HG03565 (cell line): Measurements from ENCODE around the gene RASGRF2.
"Not testable (repeated sequence)": the region's sequence is repeated elsewhere in the genome, so short reads cannot be mapped to it uniquely, and the experiment has no call there.

Experiments
- ATAC-seq: cut with Tn5 transposase; IDR thresholded peaks from one replicate; pipeline ENCODE4 v1.9.1; 2021; ENCODE audit warnings: mild to moderate bottlenecking, moderate library complexity; ENCODE audit not compliant: unreplicated experiment

Gene RASGRF2

DNA sequence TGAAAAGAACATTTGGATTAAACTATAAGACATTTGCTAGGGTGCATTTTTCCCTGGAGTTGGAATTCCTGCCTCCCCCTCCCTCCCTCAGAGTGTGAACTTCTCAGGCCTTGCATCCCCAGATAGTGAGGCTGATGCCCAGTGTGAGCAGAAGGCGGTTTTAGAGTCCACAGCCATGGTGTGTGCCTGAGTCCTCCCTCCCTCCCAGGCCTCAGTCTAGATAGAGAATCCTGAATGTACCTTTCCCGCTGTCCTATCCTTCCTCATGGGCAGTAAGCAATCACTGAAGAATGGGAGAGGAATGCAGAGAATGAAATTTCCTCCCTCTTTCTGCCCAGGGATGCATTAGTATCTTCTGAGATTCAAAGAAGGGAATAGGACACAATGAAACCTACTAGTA lies 108.5 kb downstream of the RASGRF2 start:
- no peak for ATAC-seq

DNA sequence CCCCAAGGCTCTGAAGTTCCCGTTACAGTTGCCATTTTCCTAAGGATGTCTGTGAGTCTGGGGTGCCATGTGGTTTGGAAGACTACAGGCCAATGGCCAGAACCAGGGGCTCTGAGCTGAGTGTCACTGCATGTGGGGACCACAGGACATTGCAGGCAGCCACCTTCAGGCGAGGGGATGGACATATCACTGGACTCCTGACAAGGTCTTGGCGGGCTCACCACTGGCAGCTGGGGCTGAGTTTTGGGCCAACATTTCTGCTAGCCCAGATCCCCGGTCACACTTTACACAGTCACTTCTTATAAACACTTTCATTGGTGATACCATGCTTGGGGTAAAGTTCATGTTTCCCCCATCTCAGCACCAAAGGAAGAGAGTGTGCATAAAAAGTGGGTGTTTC lies 109.8 kb downstream of the RASGRF2 start:
- ATAC-seq = no peak

DNA sequence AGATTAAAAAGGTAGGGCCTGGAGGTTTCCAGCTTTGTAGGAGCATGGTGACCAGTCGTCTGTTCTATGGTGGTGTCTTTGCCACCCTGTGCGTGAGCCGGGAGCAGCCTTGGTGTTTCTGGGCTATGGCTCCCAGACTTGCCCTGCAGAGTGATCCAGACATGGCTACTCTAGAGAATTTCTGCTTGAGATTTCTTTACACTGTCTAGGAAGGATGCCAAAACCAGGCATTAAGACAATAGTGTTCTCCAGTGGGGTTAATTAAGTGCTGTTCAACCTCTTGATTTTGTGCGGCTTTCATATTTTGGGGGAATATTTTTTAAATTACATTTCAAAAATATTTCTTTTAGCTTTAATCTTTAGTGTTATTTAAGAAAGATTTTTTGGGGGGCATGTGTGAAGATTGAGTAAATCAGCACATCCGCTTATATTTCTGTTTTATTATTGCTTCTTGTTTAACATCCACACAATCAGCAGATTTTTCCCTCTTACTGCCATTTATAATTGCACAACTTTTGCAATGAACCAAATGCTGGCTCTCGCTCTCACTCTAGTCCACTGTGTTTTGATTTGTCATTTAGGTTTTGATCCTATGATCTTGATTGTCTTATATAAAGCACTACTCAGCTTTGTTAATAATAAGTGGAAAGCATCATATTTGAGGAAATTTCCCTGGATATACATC lies 110.5 kb downstream of the RASGRF2 start:
- ATAC-seq = no peak

DNA sequence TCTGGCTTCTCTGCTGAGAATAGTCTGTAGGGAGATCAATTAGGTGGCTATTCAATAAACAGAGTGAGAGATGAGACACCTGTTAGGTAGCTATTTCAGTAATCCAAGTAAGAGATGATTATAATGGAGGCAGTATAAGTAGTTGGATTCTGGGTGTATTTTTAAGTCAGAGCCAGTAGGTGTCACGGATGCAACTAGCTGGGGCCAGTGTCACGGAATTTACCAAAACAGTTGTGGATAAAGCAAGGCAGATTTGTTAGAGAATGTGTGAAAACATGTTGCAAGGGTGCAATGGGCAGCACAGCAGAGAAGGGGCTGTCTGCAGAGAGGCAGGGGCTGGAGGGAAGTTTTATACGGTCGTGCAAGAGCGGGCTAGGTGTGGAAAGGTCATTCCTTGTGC lies 114.9 kb downstream of the RASGRF2 start:
- ATAC-seq = no peak

DNA sequence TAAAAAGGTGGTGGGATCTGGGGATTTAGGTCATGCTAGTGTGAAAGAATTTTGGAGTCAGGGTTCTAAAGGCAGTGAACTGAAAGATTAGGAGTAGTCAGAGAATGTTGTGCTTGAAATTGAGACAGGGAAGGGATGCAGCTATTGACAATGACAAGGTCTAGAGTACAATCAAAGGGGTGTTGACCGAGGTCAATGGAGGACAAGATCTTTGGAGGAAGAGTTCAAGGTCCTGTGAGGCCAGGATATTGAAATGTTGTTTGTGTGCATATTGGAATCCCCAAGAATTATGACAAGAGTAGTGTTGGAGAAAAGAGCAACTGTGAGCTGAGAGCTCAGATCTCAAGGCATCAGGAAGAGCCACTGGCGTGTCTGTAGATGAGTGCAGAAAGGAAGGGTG lies 116.9 kb downstream of the RASGRF2 start:
- ATAC-seq = no peak

DNA sequence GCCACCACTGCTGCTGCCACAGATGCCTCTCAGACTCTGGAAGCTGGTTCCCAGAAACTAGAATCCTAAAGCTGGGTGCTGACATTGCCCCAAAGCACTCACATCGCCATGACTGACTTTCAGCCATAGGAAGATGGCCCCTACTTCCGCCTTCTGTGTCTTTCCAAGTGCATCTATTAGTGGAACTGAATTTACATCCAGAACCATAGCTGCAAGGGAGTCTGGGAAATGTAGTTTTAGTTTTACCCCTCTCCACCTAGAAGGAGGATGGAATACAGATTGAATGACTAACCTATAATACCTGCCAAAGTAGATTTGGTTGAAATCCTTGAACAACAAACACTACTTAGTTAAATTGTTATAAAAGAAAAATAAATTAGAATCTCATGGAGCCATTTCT lies 118.8 kb downstream of the RASGRF2 start:
- no peak for ATAC-seq

DNA sequence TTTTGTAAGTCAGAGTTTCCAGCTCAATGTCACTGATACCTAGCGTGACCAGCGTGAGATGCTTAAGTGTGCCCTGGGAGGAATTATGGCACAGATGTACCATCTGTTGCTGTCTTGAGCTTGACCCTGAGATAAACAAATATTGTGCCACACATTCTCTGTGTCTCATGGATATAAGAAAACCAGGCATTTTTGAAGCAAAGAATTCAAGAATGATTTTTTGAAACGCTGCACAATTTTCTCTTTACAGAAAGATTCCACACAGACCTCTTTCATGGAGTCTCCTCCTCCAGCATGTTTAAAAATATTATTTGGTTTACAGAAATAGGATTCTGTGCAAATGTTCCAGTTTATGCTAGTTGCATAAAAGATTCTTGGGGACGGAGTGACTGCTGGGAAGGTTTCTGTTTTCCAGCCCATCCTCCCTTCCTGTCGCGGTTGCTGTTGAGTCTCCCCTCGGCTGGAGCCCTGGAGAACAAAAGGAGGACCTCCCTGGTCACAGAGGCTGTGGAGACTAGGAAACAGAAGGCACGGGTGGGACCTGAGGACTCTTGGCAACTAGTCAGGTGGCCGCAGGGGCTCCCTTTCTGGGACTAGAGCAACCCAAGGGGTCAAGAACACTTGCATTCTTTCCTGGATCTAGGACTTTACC lies 120.8 kb downstream of the RASGRF2 start:
- no peak for ATAC-seq

DNA sequence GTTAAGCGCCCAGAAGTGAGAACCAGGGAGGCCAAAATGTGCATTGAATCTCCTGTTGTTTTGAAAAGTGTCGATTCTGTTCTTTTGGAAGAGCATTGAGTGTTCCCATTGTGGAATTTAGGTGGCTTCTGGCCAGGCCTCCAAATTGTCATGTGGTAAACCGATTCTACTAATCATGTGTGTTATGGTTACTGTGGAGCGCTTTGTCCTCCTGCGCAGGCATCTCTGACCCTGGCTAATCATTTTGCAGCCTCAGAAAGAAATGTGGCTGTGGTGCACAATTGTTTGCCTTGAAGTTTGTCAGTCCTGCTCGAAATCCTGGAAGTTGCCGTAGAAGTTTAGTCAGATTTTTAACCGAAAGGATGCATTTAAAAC lies 121.3 kb downstream of the RASGRF2 start:
- no peak for ATAC-seq

DNA sequence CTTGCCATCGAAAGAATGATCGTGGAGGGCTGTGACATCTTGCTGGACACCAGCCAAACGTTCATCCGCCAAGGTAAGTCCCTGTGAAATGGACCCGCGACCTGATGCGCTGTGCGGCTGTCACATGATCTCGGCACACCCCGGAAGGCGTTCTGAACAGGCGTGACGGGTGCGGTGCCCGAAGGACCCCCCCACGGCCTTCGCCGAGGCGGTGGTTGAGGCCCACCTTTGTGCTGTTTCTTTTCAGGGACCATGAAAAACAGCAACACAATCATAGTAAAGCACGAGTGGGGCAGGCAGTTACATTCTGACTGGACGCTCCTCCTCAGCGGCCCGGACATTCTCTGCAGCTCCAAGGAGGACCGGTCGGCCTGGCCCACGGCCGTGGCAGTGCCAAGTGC lies 126.7 kb downstream of the RASGRF2 start:
- ATAC-seq = no peak

DNA sequence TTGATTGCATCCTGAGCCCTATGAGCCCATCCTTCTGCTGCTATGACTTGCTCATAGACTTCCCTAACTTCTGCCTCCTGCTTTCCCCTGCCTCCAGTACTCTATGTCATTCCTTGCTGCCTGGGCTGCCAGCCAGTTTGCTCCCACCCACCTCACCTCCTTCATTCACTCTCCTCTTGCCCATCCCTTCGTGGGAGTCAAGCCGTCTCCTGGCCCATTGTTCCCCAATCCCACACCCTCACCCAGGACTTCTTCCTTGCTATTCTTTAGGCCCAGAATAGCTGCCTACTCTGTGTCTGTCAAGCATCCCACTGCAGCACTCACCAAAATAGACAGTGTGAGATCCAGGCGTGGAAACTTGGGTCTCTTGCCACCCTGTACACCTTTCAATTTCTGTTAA lies 131.0 kb downstream of the RASGRF2 start:
- ATAC-seq = no peak

DNA sequence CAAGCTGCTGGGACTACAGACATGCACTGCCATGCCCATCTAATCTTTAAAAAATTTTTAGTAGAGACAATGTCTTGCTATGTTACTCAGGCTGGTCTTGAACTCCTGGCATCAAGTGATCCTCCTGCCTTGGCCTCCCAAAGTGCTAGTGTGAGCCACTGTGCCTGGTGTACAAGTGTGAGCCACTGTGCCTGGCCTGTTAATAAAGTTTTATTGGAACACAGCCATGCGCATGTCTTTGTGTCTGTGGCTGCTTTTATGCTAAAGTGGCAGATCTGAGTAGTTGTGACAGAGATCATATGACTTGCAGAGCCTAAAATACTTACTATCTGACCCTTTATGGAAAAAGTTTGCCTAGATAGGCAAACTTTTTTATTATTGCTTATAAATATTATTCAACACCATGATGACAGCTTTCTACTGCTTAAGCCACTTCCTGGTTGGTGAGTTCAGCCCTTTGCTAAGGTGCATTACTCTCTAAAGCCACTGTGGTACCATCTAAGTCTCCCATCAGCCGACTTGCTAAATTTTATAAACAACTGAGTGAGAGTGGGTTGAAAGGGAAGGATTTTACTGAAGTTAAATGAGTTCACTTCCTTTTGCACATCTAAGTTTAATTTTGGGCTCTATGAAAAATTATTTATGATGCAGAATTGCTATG lies 133.5 kb downstream of the RASGRF2 start:
- ATAC-seq = no peak

DNA sequence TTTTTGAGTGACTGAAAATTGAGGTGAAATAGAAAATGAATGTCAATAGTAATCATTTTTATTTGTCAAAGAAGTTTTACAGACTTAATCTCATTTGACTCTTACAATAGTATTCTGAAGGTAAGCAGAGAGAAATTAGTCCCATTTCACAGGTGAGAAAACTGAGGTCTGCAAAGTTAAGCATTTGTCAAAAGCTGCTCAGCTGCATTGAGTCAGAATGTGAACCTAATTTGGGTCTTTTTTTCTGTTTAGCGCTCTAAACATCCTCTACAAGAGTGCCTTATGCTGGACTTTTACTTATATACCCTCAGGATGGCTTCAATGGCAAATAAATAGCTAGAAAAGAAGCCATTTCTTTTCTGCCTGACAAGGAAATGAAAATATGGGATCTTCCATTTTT lies 135.7 kb downstream of the RASGRF2 start:
- no peak for ATAC-seq

DNA sequence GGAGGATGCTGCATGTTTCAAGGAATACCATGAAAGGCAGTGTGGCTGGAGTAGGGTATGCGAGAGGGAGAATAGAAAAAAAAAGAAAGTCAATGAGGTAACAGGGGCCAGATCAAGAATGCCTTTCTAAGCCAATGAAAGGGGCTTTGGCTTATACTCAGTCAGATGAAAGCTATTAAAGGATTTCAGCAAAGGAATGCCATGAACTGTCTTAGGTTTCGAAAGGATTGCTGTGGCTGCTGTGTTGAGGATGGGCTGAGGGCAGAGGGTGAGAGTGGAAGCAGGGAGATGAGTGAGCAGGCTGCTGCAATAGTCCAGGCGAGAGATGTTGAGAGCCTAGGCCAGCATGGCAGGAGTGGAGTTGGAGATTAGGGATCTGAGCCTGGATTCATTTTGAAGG lies 137.6 kb downstream of the RASGRF2 start:
- no peak for ATAC-seq

DNA sequence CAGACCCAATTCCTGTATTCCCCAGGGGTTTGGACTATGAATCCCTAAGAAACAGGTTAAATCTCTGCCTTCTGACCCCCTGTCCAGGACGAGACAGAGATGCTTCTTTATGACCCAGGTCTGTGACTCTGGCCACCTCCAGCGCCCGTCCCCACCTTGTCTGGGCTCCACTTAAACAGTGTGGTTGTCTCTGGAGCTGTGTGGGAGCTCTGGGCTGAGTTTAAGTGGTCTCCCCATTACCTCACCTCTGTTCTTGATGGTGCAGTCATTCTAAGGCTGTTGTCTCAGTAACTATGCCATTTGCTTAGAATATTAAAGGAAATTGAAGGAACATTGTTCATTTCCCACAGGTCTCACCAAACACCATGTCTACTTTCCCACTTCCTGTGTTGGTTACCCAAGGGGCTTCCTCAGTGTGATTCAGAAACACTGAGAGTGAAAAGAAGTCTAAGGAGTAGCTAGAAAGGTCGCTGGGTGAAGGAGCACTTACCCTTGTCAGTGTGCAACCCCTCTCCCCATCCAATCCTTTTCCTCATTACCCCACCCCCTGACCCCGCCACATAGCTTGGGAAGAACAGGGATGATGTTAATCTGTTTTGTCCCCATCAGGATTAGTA lies 145.2 kb downstream of the RASGRF2 start:
- ATAC-seq = no peak

DNA sequence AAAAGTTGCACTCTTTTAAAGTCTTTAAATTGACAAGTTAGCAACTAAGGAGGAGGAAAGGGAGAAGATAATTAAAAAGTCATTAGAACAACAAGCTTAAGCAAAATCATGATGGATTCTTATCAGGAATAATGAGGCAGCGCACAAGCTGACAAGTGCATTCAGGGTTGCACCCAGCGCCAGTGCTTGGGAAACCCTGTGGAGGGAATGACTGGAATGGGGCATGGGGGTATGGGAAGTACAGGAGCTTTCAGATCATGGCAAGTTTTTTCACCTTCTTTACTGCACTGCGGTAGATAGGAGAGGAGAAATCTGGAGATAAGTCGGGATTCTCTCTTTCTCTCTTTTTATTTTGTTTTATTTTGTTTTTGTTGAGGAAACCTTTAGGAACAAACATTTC lies 155.1 kb downstream of the RASGRF2 start:
- no peak for ATAC-seq

DNA sequence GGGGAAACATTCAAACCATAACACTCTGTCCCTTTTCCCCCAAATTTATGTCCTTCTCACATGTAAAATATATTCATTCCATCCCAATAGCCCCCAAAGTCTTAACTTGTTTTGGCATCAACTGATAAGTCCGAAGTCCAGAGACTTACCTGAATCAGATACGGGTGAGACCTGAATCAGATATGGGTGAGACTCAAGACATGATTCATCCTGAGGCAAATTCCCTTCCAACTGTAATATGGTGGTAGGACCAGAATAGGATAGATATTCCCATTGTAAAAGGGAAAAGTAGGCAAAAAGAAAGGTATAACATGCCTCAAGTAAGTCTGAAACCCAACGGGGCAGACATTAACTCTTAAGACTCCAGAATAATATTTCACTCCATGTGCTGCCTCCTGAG lies 157.4 kb downstream of the RASGRF2 start:
- ATAC-seq = no peak

DNA sequence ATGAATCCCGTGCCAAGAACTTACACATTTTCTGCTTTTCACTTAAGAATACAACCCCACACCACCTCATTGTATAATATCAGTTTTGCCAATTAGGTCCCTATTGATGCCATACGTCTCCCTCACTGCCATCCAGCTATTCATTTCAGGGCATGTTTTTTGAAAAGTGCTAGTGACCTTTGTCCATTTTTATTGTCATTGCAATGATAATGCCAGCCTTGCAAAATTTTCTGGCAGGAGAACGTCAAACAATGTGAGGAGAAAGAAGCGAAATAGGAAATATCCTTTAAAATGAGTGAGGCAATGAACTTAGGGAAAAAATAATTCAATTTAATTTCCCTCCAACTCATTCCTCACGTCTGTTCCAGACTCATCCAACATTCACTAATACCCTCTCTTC lies 161.1 kb downstream of the RASGRF2 start:
- ATAC-seq = no peak

DNA sequence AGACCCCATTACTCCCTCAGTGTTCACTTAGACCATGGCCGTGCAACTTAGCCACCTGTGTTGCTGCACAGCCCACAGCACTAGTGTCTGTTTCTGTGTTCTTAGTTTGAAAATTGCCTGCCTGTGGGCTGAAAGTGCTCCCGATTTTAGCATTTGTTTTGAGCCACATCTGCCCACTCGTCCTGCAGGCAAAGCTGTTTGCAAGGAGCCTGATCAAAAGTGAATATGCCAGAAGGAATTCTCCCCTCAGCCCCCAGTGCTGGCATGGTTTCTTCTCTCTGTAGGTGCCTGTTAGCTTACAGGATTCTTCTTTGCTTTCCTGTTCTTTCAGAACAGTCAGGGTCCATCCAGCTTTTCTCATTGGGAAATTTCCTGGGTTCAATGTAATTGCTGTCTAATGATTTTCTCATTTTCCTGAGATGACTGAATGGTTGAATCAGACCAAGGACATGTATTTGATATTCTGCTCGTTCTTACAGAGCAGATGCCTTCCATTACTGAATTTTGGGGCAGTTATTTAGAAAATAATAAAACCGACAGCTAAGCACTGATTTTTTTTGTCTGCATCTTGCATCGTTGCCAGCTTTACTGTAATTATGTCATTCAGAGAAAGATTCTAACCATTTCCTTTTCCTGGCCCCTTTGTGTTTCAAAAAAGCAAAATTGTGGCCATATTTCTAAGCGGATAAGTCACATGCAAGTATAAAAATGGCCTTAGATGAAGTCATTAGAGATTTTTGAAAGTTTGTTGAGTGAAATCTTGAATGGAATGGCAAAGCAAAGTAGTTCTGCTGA lies 161.9 kb downstream of the RASGRF2 start:
- no peak for ATAC-seq

DNA sequence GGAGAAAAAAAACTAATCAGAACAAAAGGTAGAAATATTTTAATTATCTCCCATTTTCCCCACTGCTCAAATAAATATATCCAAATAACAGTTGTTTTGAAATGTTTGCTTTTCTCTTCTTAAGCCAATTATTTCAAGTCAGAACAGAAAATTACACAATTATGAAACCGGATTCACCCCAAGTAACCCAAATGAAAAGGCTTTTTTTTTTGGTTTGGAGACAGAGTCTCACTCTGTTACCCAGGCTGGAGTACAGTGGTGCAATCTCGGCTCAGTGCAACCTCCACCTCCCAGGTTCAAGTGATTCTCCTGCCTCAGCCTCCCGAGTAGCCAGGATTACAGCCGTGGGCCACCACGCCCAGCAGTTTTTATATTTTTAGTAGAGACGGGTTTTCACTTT lies 164.5 kb downstream of the RASGRF2 start:
- not testable (repeated sequence) for ATAC-seq

DNA sequence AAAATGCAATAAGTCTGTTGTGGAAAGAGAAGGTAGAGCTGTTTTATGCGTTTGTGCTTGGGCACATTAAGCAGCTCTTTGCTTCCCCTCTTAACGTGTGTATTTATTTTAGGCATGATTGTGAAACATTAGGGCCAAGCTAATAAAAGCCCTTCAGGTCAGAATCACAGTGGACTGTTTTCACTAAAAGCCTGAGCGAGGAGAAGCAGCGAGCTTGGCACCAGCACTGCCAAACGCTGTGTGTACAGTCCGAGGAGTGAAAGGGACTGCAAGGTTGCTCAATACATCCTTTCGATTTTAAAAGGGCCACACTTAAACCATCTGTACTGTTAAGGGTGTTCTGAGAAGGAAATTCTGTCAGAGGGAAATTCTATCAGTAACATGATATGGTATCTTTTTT lies 165.8 kb downstream of the RASGRF2 start:
- ATAC-seq = no peak

DNA sequence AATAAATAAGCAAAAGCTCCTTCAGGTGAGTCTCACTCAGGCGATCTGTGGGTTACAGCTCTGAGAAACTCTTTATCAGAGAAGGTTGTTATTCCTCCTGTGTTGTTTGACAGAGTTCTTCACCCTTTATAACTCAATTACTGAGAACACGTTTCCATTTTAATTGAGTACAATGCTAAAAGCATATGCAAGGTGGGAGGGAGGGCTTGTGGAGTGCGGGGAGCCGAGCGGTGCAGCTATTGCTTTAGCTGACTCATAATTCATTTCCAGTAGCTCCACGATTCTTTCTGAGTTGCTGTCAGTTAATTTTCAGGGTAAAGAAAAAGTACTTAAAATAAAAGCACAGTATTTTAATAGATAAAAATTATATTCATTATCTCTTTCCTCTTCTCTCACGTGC lies 168.3 kb downstream of the RASGRF2 start:
- no peak for ATAC-seq
